CMK (cell line): ENCODE measurements around the gene HEYL.

Experiments
- DNase-seq: peaks from one replicate; pipeline ENCODE4 v3.0.0-alpha.2; 2010; ENCODE audit warnings: low read depth

HEYL gene

DNA sequence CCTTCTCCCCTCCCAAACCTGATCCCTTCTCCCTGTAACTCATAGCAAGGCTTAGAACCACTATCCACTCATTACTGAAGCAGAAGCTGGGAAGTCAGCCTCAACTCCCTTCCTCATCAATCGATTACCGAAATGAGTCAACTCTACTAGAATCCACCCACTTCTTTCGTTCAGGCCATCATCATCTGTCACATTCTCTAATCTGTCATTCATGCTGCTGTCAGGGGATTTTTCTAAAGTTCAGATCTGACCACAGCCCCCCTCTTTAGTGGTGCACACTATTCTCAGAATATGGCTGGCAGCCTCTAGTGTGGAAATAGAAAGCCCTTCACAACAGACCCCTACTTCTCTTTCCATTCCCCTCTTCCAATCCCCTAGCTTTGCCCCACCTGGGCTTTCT lies 27.3 kb upstream of the HEYL start:
- no peak for DNase-seq

DNA sequence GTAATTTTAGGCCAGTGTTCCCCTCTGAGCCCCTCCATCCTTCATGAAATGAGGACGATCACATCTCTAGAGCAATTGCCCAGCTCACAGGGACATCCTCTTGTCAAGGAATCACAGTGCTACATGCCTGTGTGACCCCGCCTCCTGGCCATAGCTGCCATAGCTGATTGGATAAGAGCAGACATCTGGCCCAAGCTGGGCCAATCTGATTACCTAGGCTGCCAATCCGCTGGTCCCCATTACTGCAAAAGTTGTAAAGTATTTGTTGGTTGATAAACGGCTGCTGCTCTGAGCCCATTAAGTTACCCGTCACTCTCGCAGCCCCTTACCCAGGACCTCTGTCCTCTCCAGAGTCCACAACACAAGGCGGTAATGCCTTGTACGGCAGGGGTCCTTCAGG lies 24.1 kb upstream of the HEYL start:
- no peak for DNase-seq

GRCh38 chr1:39662861-39663260 lies 23.4 kb upstream of the HEYL start:
- DNase-seq = no peak

DNA sequence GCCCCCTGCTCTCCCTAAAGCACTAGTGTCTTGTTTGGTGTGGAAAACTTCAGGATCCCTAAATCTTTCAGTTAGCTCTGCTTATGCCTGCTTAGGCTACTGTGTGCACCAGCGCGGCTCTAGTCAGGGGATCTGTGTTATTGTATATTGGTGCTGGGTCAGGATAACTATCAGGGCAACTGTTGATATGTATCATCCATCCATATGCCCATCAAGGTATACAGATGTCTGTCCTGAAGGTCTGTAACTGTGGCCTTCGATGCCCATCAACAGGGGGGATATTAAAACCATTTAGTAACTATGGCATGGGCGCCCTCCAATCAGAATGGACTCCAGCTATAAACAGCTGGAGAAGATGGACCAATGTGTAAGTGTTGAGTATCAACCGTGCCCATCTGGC lies 20.1 kb upstream of the HEYL start:
- DNase-seq = no peak

- no peak for DNase-seq
These were observed 19.7 kb upstream of the HEYL start for GRCh38 chr1:39659110-39659509.

- DNase-seq = peak; percentile 79
These were observed 18.6 kb upstream of the HEYL start for GRCh38 chr1:39657923-39658485.

- no peak for DNase-seq
These were observed 18.0 kb upstream of the HEYL start for GRCh38 chr1:39657402-39657801.

DNA sequence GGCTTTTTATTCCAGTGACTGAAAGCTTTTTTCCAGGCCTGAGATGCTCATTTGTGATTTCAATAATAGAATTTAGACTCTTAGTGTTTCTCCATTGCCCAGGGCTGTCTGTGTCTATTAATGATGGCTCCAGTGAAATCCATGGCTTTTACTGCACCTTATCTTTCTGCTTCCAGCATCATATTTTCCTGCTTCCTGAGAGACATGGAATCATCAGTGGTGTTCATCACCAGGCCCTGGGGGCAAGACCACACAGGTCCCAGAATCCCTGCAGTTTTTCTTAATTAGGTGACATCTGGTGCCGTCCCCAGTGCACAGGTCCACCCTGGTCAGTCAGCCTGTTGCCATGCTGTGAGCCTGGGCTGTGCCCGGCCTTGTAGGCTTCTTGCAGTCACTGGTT lies 16.9 kb upstream of the HEYL start:
- no peak for DNase-seq

DNA sequence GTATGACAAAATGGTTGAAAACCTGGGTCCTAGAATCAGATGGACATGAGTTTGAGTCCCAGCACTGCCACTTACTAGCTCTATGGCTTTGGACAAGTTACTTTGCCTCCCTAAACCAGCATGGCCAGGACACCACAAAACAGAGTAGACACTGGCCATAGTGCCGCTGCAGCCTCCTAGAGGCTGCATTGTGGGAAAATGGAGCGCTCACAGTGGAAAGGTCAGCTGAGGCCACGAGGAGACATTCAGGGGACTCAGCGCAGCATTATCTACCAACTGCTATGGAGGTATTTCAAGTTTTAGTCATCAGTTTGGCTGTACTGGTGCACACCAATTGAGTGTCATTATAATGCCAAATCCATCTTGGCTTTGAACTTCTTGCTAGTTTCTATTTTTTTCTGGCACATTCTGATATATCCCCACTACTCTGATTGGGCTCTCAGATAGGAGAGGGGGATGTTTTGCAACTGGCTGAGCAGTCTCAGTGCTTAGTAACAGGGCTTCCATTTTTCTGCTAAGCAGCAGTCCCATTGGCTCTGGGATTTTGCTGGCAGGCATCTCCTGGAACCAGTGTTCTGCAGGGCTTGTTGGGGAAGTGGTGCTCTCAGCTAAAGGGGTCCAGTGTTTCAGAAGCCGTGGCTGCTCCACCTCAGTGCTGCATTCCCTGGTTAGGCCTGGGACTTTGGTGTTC lies 16.3 kb upstream of the HEYL start:
- no peak for DNase-seq

GRCh38 chr1:39654291-39654690 lies 14.8 kb upstream of the HEYL start:
- DNase-seq = no peak

- peak; percentile 39 for DNase-seq
These were observed 14.1 kb upstream of the HEYL start for GRCh38 chr1:39653546-39654031.

DNA sequence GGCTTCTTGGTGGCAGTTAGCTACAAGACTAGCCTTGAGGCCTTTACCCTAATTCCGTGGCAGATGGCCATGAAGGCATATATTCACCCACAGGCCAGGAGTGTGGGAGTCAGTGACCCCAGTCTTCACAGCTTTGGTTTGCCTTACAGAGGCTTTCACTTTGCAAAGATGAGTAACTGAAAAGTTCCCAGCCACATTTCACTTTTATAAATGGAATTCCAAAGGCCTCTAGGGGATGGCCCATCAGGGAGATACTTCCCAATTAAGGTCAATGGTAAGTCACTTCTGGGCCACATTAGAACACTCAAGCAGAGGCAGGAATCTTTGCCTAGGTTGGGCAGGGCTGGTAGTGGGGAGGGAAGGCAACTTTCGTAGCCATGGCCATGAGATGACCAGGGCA lies 13.1 kb upstream of the HEYL start:
- no peak for DNase-seq

GRCh38 chr1:39652105-39652504 lies 12.7 kb upstream of the HEYL start:
- DNase-seq = no peak

- DNase-seq = no peak
These were observed 11.0 kb upstream of the HEYL start for GRCh38 chr1:39650431-39650830.

DNA sequence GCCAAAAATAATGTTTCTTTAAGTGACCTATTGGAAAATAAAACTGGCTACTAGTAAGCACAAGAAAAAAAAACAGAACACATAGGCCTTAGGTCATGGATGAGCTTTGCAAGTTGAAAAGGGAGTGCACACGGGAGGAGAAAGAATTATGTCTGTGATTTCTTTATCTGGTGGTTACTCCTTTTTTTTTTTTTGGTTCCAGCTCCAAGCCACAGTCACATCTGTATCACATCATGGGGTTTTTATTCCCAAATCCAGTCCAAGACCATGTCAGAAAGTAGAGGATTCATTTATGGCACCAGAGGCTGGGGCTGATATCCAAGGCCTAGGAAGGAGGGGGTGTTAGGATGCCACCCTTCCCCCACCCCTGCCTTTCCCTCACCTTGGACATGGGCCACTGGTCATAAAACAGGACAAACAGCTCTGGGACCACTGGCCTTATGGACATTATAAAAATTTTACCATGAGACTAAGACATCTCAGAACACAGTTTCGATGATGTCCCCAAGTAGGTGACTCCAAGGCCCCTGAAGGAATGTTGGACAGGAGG lies 10.3 kb upstream of the HEYL start:
- DNase-seq = no peak

- no peak for DNase-seq
These were observed 9.1 kb upstream of the HEYL start for GRCh38 chr1:39648496-39648895.

DNA sequence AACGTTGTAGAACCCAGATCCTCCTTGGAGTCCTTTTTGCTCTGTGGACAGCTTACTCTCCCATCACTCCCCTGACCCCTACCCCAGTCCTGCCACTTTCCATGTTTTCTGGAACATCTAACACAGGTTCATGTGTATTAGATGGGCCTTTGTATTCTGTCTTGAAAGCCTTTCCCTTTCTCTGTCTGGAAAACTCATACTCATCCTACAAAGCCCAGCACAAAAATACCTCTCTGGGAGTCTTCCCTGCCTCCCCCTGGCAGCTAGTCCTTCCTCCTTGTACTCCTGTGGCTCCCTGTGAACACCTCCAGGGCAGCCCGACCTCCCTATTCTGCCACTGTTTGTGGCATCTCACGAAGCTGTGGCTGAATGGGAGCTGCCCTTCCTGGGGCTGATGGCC lies 7.8 kb upstream of the HEYL start:
- no peak for DNase-seq

GRCh38 chr1:39646232-39647081 lies 7.0 kb upstream of the HEYL start:
- no peak for DNase-seq

GRCh38 chr1:39645411-39646043 lies 6.1 kb upstream of the HEYL start:
- DNase-seq = no peak

GRCh38 chr1:39643705-39644104 lies 4.3 kb upstream of the HEYL start:
- no peak for DNase-seq

- DNase-seq = no peak
These were observed 3.4 kb upstream of the HEYL start for GRCh38 chr1:39642796-39643195.

GRCh38 chr1:39640861-39641260 lies 1.4 kb upstream of the HEYL start:
- no peak for DNase-seq

DNA sequence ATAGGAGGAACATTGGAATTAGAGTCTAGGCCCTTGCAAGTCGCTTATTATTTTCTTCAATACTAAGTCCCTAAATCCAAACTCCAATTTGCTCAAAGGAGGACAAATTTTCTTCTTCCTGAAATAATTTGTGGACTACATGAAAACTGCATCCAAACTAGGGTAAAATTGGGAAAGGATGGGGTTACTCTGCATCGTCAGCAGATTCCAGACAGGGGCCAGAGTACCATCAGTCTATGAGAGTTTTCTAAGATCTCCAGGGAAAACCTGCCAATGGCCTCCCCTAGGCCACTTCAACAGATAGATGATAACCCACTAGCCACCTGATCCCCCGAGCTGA lies 508 bp downstream of the HEYL start:
- DNase-seq = no peak
